ENCODE results near the gene TMEM238L. TPM values are rescaled to one million over a fixed set of nuclear protein-coding genes. Genes with fewer than 3 reads are reported as not detected.

Gene TMEM238L
- total and polyA plus RNA-seq, 2 experiments from 2014 or later: not detected

DNA sequence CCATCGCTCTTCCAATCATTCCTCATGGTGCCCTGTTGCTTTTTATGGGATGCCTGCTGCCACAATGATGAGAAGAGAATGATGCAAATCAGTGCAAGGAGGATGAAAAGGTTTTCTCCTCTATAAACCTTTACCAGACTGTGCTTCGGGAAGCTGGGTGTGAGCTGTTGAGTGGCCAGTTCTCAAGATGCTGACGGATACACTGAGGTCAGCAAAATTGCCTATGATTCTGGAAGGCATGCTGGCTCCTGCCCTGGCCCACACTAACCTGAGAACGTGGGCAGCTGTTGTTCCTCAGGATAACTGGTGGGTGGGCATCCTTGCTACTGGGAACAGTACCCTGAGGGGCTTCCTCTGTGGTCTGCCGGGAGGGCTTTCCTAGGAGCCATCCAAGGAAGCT is 34.8 kb upstream of the TMEM238L start:
- no peaks in the 10 kb centered on the region for H3K27me3 ChIP-seq
- no peak overlapping the region for H3K27ac ChIP-seq
- H3K36me3 ChIP-seq: no peaks in the 10 kb centered on the region
- H3K4me3 ChIP-seq: no peak overlapping the region
- TF ChIP-seq, protein P1, sequence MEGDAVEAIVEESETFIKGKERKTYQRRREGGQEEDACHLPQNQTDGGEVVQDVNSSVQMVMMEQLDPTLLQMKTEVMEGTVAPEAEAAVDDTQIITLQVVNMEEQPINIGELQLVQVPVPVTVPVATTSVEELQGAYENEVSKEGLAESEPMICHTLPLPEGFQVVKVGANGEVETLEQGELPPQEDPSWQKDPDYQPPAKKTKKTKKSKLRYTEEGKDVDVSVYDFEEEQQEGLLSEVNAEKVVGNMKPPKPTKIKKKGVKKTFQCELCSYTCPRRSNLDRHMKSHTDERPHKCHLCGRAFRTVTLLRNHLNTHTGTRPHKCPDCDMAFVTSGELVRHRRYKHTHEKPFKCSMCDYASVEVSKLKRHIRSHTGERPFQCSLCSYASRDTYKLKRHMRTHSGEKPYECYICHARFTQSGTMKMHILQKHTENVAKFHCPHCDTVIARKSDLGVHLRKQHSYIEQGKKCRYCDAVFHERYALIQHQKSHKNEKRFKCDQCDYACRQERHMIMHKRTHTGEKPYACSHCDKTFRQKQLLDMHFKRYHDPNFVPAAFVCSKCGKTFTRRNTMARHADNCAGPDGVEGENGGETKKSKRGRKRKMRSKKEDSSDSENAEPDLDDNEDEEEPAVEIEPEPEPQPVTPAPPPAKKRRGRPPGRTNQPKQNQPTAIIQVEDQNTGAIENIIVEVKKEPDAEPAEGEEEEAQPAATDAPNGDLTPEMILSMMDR (IDR thresholded peaks at IDR 0.05; ENCODE audit: low read depth, low read length): no peak
- no peaks in the 10 kb centered on the region for H3K9me3 ChIP-seq (ENCODE audit: low read depth)
- no peak for DNase-seq (ENCODE audit: low read depth in 1 of 2, low spot score in 1 of 2)
- H3K4me1 ChIP-seq (ENCODE audit: low read depth): peaks cover 15% of the 10 kb centered on the region

DNA sequence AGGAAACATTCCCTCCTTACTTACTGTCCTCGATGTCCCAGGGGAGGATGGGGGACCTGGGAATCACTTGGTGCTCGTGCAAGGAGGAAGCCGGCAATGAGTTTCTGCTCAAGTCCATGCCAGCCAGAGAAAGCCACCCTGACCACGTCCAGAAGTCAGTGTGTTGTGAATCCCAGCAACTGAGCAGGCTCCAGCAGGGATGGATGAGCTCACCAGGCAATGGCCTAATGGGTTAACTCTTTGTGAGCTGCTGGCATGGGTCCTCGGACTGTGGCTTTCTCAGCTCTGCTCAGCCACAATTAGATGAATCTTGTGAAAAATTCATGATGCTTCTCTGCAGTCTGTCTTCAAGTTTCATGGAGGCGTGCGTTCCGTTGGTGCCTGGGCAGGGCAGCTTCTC is 34.0 kb upstream of the TMEM238L start, which contains the start of gene PIRT:
Gene PIRT, minus strand, starts transcription at position 167 of the 400 bp plus-strand sequence. CDS start 12,442 bp downstream, outside the sequence.
- H3K27me3 ChIP-seq: no peaks in the 10 kb centered on the region
- DNase-seq (ENCODE audit: low read depth in 1 of 2, low spot score in 1 of 2): no peak
- no peak within 1 kb of the TSS for H3K4me3 ChIP-seq
- no peaks in the 10 kb centered on the region for H3K36me3 ChIP-seq
- peaks cover 9% of the 10 kb centered on the region for H3K4me1 ChIP-seq (ENCODE audit: low read depth)
- no peaks in the 10 kb centered on the region for H3K9me3 ChIP-seq (ENCODE audit: low read depth)
- H3K27ac ChIP-seq: no peak within 1 kb of the TSS
- TF ChIP-seq, protein P1 (IDR thresholded peaks at IDR 0.05; ENCODE audit: low read depth, low read length): no peak

DNA sequence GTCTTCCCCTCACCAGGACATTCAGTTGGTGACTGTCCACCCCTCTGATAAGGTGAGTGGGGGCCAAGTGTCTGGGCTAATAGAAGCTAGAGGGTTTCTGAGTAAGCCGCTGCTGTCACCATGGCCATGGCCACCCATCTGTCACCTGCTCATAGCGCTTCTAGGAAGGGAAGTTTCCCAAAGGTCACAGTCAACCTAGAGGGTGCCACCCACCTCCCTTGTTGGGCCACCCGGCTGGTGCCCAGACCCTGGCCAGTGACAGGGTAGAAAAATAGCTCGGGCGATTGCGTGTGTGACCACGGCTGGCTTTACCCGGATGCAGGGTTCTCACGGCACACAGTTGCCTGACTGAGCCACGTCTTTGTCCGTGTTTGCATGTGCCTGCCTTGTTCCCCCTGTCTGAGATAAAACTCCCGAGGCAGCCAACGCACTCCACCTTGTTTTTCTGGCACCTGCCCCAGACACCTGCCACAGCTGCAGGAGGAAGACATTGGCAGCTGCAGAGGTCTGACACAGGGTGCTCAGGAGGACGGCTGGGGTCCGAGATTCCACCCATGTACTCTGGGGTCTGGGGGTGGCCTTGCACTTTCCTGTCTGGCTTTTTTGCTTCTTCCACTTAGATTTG is 33.2 kb upstream of the TMEM238L start:
- no peak for DNase-seq (ENCODE audit: low read depth in 1 of 2, low spot score in 1 of 2)
- Histone ChIP-seq H3K9me3 (ENCODE audit: low read depth) (no peaks in the 10 kb centered on the region), H3K27me3 (no peaks in the 10 kb centered on the region), H3K36me3 (no peaks in the 10 kb centered on the region), H3K4me1 (ENCODE audit: low read depth) (peaks cover 4% of the 10 kb centered on the region), H3K27ac (no peak overlapping the region), H3K4me3 (no peak overlapping the region)
- TF ChIP-seq, protein P1 (IDR thresholded peaks at IDR 0.05; ENCODE audit: low read depth, low read length): no peak

DNA sequence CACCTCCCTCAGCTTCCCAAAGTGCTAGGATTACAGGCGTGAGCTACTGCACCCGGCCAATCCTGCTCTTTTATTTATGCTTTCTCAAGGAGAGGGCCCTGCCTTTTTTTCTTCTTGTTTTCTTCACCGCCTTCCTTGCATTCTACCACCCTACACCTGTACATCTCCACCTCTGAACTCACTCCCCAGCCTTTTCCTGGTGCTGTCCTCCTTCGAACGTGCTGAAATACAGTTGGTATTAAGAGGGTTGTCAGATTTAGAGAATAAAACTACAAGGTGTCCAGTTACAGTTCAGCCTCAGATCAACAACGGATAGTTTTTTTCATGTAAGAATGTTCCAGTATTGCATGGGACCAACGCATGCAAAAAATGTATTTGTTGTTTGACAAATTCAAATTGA is 32.2 kb upstream of the TMEM238L start:
- peak in 1 of 2 donors; percentile 22 for DNase-seq (ENCODE audit: low read depth in 1 of 2, low spot score in 1 of 2)
- TF ChIP-seq, protein P1 (IDR thresholded peaks at IDR 0.05; ENCODE audit: low read depth, low read length): no peak
- Histone ChIP-seq H3K27me3 (no peaks in the 10 kb centered on the region), H3K4me1 (ENCODE audit: low read depth) (peaks cover 4% of the 10 kb centered on the region), H3K36me3 (no peaks in the 10 kb centered on the region), H3K27ac (no peak overlapping the region), H3K9me3 (ENCODE audit: low read depth) (no peaks in the 10 kb centered on the region), H3K4me3 (no peak overlapping the region)

DNA sequence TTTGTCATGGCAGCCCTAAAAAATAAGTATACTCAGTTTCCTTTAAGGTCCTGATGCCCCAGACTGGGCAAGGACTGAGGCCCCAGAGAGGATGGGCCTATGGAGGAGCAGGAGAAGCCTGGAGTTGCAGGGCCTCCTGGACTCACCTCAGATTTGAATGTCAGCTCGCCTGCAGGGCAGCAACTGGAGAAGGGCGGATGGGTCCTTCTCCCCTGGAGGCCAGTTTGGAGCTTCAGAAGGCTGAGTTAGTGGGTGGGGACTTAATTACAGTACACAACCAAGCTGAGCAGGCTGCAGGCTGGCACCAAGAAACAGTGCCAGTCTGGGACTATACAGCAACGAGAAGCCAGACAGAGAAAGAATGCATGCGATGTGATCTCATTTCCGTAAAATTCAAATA is 27.8 kb upstream of the TMEM238L start:
- Histone ChIP-seq H3K27me3 (no peaks in the 10 kb centered on the region), H3K36me3 (no peaks in the 10 kb centered on the region), H3K9me3 (ENCODE audit: low read depth) (no peaks in the 10 kb centered on the region), H3K27ac (no peak overlapping the region), H3K4me3 (no peak overlapping the region), H3K4me1 (ENCODE audit: low read depth) (peaks cover 4% of the 10 kb centered on the region)
- TF ChIP-seq, protein P1 (IDR thresholded peaks at IDR 0.05; ENCODE audit: low read depth, low read length): no peak
- no peak for DNase-seq (ENCODE audit: low read depth in 1 of 2, low spot score in 1 of 2)

Data from cardiac muscle cell (in vitro differentiated cells and primary cell).